ENCODE data around the gene ELMOD1.

GRCh38 chr11:107682171-107682570 is 91.2 kb downstream of the ELMOD1 start:
- no peak for TF ChIP-seq POU6F1 (CRISPR knock-in tag; IDR thresholded peaks at IDR 0.05; ENCODE audit: borderline replicate concordance, low read depth)
- TF ChIP-seq CSDC2 (CRISPR knock-in tag; IDR thresholded peaks at IDR 0.05): no peak
- no peak for TF ChIP-seq TSHZ2 (CRISPR knock-in tag; IDR thresholded peaks at IDR 0.05)
- no peak for TF ChIP-seq CREB5 (CRISPR knock-in tag; IDR thresholded peaks at IDR 0.05; ENCODE audit: low read depth)
- no peak for TF ChIP-seq SNAI2 (CRISPR knock-in tag; IDR thresholded peaks at IDR 0.05)
- TF ChIP-seq RARB (CRISPR knock-in tag; IDR thresholded peaks at IDR 0.05): no peak
- no peak for TF ChIP-seq ZFP30 (CRISPR knock-in tag; IDR thresholded peaks at IDR 0.05)
- TF ChIP-seq PATZ1 (CRISPR knock-in tag; IDR thresholded peaks at IDR 0.05; ENCODE audit: borderline replicate concordance): no peak
- no peak for TF ChIP-seq ARNTL (CRISPR knock-in tag; IDR thresholded peaks at IDR 0.05; ENCODE audit: borderline replicate concordance, low read depth)
- no peak for TF ChIP-seq CSRNP3 (CRISPR knock-in tag; IDR thresholded peaks at IDR 0.05)
- no peak for TF ChIP-seq TCF4 (CRISPR knock-in tag; IDR thresholded peaks at IDR 0.05; ENCODE audit: borderline replicate concordance)
- TF ChIP-seq ESRRG (CRISPR knock-in tag; IDR thresholded peaks at IDR 0.05): no peak
- TF ChIP-seq ZC3H10 (CRISPR knock-in tag; IDR thresholded peaks at IDR 0.05): no peak
- TF ChIP-seq TOX (CRISPR knock-in tag; IDR thresholded peaks at IDR 0.05; ENCODE audit: borderline replicate concordance): no peak
